IPS-NIHi11 (cell line): ENCODE results near the gene REP15.
"Not testable (repeated sequence)": the region's sequence is repeated elsewhere in the genome, so short reads cannot be mapped to it uniquely, and the experiment has no call there.

Experiments used
- DNase-seq: peaks from one replicate; pipeline ENCODE4 v3.0.0; 2012; ENCODE audit warnings: mixed read lengths, low spot score

REP15 gene

DNA sequence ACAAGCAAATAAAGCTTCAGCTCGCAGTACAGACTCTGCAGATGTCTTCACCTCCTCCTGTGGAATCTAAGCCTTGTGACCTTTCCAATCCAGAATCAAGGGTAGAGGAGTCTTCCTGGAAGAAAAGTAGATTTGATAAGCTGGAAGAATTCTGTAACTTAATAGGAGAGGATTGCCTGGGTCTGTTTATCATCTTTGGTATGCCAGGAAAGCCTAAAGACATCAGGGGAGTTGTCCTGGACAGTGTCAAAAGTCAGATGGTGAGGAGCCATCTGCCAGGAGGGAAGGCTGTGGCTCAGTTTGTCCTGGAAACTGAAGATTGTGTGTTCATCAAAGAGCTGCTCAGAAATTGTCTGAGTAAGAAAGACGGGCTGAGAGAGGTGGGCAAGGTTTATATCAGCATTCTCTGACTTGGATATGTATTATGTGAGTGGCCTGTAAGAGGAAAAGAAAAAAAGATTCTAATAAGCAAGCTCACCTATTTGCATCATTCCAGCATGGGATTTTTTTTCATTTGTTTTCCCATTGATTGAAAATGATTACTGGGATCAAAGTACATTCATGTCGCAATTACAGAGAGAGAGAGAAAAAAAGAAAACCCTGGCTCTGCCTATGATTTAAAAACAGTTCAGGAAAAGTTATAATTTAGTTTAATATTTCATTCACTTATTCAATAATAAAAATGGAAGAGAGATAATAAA is 767 bp downstream of the REP15 start:
- DNase-seq = no peak

DNA sequence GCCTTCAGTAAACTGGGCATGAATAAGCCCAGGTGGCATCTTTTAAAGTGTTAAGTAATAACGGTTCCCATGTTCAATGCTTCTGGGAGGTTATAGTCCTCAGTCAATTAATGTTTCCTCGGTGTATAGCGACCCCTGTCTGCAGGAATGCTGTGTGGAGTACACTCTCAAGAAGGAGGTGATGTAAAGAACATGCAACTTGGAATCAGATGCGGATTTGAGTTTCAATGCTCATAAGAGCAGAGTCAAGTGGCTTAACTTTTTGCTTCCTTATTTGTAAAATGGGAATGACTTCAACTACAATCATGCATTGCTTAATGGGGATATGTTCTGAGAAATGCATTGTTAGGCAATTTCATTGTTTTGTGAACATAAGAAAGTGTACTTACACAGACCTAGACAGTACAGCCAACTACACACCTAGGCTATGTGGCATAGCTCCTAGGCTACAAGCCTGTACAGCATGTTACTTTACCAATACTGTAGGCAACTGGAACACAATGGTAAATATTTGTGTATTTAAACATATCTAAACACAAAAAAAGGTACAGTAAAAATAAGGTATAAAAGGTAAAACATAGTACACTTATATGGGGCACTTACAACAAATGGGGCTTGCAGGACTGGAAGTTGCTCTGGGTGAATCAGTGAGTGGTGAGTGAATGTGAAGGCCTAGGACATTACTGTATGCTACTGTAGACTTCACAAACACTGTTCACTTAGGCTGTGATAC is 7.6 kb downstream of the REP15 start:
- peak; percentile 77 for DNase-seq

DNA sequence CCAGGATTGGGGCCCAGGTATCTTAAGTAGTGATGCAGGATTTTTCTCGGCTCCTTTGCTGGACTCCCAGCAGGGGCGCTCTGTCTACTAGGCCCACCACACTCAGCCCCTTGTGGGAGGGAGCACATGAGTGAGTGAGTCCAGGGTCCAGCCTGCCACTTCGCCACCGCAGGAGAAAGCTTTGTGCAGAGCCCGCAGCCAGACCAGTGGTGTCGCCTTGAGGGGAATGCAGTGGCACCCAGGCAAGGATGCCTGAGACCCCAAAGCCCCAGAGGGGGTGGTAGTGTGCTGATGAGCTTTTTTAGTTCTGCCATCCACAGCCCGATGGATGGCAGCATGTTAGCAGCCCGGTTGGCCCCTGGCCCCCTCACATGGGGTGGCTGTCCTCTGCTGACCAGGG is 9.0 kb downstream of the REP15 start:
- DNase-seq = no peak

DNA sequence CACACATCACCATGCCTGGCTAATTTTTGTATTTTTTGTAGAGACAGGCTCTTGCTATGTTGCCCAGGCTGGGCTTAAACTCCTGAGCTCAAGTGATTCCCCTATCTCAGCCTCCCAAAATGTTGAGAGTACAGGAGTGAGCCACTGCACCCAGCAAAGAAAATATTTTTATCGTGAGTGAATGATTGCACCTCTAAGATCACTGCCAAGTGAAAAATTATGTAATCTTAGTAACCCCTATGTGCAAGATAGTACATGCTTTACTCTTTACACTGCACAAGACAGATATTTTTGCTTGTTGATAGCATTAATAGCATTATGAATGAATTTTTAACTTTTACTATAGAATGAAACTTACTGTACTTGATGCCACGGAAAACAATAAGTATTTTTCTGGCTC is 11.0 kb downstream of the REP15 start:
- DNase-seq = no peak

DNA sequence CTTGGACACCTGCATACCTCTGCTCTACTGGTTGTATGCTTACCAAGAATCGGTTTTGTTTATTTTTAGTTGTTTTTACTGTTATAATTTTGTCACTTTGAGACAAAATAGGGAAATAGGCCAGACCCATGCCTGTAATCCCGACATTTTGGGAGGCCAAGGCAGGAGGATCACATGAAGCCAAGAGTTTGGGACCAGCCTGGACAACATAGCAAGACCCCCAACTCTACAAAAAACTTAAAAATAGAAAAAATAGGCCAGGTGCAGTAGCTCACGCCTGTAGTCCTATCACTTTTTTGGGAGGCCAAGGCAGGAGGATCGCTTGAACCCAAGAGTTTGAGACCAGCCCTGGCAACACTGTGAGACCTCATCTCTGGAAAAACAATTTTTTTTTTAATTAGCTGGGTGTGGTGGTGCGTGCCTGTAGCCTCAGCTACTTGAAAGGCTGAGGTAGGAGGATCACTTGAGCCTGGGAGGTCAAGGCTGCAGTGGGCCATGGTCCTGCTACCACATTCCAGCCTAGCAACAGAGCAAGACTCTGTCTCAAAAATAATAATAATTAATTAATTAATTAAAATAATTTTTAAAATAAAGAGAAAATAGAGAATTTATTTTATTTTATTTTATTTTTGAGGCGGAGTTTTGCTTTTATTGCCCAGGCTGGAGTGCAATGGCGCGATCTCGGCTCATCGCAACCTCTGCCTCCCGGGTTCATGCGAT is 13.1 kb downstream of the REP15 start:
- no peak for DNase-seq

DNA sequence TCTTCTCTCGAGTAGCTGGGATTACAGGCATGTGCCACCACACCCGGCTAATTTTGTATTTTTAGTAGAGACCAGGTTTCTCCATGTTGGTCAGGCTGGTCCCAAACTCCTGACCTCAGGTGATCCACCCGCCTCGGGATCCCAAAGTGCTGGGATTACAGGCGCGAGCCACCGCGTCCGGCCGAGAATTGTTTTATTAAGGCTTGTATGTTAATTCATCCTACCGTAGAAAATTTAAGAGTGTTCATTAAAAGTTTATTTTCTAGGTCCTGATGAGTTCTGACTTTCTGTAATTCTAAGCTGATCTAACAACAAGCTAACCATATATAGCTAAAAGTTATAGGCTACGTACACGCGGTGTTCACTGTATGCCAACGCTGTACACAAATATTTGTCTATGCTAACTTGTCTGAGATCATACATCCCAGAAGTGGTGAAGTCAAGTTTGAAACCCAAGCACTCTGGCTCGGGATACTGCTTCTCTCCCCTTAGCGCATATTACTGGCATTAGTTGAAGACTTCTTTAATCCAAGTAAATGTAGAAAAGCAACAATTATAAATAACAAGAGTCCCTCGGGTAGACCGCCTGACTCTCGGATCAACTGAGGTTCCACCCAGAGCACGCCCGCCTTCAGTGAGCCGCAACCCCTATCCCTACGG is 13.8 kb downstream of the REP15 start:
- DNase-seq = no peak

DNA sequence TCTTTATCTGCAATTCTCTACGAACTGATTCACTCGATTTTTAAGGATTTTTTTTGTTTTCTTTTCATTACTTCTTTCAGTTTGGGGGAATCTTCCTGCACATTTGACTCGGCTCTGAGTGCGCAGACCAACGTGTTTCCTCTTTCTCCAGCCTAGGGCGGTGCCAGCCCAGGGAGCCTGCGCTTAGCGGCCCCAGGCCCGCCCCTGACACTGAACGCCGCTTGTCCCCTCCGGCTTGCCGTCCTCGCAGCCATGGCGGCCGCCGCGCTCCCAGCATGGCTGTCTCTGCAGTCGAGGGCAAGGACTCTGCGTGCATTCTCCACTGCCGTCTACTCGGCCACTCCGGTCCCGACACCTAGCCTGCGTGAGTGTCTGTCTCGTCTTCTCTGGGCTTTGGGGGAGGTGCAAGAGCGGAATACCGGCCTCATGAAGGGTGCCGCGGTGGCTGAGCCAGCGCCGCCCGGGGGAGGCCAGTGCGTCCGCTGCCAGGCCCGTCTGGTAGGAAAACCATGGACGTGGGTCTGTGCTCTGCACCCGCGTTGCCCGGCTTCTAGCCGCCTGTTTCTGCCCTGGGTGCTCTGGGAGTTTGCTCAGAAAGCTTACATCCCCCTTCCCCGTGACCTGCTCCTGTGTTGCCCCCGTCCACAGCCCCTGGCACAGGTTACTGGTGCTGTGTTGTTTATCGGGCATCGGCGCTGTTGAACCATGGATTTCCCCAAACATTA is 14.5 kb downstream of the REP15 start, which contains the start of gene MRPS35:
Gene MRPS35 (plus strand): TSS at position 241 of the 725 bp plus-strand sequence. CDS start 12 bp downstream, at position 253.
- DNase-seq = peak; percentile 87

DNA sequence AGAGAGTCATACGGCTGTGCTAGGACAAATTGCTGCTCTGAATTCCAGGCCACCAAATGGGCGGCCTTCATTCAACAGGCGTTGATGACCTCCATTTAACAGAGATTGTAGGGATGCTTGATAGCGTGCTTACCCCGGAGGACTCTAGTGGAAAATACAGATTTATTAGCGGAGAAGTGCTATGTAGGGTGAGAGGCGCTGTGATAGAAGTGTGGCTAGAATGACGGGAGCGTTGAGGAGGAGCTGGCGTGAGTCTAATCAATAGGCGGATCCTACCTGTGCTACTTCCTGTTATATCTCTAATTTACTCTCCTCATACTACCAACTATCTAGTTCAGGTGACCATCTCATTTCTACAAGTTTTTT is 15.1 kb downstream of the REP15 start:
- DNase-seq = no peak

DNA sequence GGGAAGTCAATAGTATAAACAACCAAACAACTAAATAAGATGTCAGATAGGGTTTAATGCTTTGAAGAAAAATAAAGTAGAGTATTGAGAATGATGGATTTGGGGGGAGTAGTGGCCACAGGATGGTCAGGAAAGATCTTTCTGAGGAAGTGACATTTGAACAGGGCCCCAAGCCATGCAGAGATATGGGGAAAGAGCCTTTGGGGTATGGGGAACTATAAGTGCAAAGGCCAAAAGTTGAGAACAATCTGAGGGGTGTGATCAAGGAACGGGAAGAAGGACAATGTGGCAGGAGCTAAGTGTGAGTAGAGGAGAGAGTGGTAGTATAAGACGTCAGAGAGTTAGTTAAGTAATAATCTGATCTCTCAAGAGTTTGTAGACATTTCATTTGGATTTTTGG is 15.7 kb downstream of the REP15 start:
- DNase-seq = no peak

DNA sequence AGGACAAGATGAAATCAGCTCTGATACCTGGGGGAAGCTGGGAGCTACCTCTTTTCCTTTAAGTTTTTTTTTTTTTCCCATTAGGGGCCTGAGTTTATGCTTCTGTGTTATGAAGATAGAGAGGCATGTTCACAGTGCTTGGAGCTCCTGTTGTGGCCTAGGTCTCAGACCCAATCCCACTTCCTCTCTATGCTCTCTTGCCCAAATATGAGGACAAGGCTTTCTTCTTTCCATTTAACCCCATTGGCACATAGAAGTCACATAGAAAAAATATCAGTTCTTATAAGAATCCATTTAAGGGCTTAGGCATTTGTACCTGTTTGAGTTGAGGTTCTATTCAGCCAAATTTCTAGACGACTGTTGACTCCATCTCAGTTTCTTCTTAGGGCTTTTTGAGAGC is 27.0 kb downstream of the REP15 start:
- no peak for DNase-seq

DNA sequence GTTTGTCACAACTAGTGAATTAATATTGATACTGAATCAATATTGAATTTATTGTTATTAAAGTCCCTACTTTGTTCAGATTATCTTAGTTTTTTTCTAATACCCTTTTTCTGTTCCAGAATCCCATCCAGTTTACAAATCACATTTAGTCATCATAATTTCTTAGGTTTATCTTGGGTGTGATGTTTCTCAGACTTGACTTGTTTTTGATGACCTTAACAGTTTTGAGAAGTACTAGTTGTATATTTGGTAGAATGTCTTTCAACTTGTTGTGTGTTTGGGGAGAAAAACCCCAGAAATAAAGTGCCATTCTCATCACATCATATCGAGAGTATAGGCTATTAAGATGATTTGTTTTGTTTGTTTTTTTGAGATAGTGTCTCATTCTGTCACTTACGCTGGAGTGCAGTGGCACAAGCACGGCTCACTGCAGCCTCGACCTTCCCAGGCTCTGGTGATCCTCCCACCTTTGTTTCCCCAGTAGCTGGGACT is 33.9 kb downstream of the REP15 start:
- DNase-seq = no peak

DNA sequence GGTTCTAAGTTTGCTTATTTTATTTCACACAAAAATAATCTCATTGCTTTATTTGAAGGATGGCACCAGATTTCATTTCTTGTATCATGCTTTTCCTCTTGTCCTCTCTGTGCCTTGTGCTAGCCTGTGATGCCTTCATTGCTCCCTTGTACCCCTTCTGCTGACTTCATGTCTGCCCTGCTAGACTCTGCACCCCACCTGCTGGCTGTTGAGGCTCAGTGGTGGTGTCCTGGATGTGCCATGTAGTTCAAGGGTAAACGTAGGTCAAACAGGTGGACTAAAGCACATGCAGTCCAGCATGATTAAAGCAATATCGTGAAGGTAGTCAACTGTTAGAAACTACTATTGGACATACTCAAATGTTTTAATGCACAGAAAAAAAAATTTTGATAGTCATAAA is 36.0 kb downstream of the REP15 start:
- DNase-seq = peak; percentile 30

DNA sequence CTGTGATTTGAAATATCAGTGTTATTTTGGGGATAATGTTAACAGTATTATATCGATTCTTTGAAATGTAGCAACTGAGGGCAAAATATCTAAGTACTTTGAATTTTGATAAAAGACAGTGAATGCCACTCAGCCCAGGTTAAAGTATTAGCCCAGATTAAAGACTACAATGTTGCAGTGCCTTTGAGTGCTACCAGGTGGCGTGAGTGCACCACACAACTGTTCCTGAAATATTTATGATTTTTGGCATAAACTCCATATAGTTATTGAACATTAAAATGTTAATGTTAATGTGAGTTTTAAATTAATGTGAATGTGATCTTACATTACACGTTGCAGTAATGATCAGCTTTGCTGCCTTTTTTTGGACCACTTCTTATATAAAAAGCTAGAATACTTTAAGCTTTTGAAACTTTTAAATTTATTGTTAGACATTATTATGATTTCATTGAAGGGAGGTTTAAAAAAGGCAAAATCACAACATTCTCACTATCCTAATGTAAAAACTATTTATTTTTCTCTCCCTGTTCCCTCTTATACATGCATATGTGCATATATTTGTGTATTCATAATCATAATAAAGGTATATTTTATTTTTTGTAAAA is 36.9 kb downstream of the REP15 start:
- DNase-seq = peak; percentile 47

DNA sequence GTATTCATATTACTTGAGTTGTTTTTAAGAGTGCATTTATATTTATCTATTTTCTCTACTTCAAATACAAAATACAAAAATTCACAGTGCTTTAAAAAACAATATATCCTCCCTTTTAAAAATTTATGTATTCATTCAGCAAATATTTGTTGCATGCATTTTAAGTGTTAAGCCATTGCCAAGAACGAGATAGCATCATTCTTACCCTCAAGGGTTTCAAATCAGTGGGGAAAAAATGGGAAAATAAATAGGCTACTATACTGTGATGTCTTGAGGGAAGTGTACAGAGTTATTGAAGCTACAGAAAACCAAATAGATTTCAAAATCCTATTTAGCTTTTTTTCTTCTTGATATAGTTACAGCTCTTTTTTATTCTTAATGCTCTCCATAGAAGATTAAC is 37.5 kb downstream of the REP15 start:
- no peak for DNase-seq

DNA sequence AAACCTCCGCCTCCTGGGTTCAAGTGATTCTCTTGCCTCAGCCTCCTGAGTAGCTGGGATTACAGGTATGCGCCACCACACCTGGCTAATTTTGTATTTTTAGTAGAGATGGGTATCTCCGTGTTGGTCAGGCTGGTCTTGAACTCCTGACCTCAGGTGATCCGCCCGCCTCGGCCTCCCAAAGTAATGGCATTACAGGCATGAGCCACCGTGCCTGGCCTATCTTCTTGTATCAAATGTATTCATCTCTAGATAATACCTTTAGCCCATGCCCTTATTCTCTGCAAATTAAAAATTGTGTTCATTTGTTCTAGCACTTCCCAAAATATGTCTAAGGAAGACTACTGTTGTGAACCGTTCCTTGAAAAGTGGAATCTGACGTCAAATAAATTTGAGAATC is 38.1 kb downstream of the REP15 start:
- DNase-seq = not testable (repeated sequence)

DNA sequence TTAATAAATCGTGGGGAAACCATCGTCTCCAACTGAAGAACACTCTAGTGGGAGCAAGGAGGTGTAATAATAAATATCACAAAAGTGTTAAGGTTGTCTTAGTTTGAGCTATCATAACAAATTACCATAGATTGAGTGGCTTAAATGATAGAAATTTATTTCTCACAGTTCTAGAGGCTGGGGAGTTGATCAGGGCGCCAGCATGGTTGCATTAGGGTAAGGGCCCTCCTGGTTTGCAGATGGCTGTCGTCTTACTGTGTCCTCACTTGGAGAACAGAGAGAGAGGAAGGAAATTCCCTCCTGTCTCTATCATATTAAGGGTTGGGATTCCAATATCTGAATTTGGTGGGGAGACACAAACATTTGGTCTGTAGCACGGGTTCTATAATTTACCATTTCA is 47.4 kb downstream of the REP15 start:
- DNase-seq = no peak

DNA sequence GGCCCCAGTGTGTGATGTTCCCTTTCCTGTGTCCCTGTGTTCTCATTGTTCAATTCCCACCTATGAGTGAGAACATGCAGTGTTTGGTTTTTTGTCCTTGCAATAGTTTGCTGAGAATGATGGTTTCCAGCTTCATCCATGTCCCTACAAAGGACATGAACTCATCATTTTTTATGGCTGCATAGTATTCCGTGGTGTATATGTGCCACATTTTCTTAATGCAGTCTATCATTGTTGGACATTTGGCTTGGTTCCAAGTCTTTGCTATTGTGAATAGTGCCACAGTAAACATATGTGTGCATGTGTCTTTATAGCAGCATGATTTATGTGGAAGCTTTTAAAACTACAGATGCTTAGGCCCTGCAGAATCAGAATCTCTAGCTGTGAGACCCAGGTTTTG is 49.5 kb downstream of the REP15 start:
- DNase-seq = not testable (repeated sequence)
